ENCODE results near the gene ADCY9. TPM values are rescaled to one million over a fixed set of nuclear protein-coding genes. Genes with fewer than 3 reads are reported as not detected.

The ADCY9 gene
- total RNA-seq, 1 donor from 2014 or later = 1.3 TPM

DNA sequence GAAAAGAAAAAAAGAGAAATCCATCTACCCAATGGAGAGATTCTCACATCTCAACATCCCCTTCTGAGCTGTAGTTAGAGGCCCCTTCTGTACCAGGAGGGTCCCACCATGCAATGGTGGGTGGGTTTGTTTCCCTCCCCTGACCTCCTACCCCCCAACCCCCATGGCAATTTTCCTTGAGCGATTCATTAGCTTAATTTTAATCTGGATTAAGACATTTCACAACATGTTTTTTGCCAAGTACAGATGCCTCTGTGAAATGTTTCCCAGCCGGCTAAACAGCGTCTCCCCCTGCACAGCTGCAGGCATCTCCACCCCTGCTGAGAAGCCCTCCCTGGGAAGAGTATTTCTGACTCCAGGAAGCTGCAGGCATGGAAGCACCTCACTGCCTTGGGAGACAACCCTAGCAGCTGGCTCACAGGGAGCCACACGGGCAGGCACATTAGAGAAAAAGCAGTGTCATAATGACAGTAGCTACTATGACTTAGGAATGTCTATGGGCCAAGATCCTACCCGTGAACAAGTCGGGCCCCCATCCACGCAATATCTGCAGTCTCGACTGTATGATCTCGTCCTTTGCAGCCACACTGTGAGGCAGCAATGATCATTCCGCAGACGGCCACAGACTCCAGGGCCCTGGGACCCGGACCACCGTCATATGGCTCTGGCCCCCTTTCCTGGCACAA, 117.3 kb downstream of the ADCY9 start:
- Mint-ChIP-seq H3K27ac (no peak overlapping the region), H3K4me1 (no peaks in the 10 kb centered on the region), H3K4me3 (no peak overlapping the region), H3K9me3 (no peaks in the 10 kb centered on the region), H3K27me3 (no peaks in the 10 kb centered on the region), H3K36me3 (ENCODE audit: low read depth) (no peaks in the 10 kb centered on the region)
- intact Hi-C loops (cut with micrococcal nuclease) = no loop called here
- DNase-seq = no peak
- ChIA-PET CTCF (no interaction called here), POLR2A (no interaction called here)
- ATAC-seq (ENCODE audit: low read depth) = no peak
- TF ChIP-seq, protein P1, sequence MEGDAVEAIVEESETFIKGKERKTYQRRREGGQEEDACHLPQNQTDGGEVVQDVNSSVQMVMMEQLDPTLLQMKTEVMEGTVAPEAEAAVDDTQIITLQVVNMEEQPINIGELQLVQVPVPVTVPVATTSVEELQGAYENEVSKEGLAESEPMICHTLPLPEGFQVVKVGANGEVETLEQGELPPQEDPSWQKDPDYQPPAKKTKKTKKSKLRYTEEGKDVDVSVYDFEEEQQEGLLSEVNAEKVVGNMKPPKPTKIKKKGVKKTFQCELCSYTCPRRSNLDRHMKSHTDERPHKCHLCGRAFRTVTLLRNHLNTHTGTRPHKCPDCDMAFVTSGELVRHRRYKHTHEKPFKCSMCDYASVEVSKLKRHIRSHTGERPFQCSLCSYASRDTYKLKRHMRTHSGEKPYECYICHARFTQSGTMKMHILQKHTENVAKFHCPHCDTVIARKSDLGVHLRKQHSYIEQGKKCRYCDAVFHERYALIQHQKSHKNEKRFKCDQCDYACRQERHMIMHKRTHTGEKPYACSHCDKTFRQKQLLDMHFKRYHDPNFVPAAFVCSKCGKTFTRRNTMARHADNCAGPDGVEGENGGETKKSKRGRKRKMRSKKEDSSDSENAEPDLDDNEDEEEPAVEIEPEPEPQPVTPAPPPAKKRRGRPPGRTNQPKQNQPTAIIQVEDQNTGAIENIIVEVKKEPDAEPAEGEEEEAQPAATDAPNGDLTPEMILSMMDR (IDR thresholded peaks at IDR 0.05) = no peak

DNA sequence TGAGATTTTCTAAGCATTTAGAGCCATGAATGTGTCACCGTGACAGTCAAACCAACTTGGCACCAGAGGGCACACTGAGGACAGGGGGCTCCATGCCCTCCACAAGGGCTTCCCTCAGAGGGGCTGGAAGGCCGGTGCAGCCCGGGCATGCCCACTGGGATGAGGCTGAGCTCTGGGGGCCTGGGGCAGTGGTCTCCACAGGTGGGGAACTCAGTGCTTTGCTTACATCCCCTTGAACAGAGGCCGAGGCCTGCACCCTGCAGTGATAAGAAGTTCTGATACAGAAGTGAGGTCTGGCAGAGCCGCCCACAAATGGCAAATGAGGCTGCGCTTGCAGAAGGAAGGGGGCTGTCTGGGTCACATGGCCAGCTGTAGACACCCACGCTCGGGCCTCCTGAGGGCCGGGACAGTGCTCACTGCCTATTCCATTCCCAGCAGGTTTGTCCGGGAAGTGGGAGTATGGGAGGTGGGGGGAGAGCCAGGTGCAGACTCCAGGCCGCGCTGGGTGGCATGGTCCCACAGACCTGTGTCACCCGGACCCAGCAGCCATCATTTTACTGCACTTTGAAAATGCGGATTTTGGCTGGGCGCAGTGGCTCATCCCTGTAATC, 118.9 kb downstream of the ADCY9 start:
- TF ChIP-seq, protein P1 (IDR thresholded peaks at IDR 0.05) = no peak
- no peak overlapping the region for H3K4me3 Mint-ChIP-seq
- ChIA-PET POLR2A (no interaction called here), CTCF (no interaction called here)
- H3K4me1 Mint-ChIP-seq = no peaks in the 10 kb centered on the region
- ATAC-seq (ENCODE audit: low read depth) (no peak), DNase-seq (no peak)
- intact Hi-C loops (cut with micrococcal nuclease) = no loop called here
- no peaks in the 10 kb centered on the region for H3K9me3 Mint-ChIP-seq
- no peaks in the 10 kb centered on the region for H3K36me3 Mint-ChIP-seq (ENCODE audit: low read depth)
- no peaks in the 10 kb centered on the region for H3K27me3 Mint-ChIP-seq
- H3K27ac Mint-ChIP-seq = no peak overlapping the region

DNA sequence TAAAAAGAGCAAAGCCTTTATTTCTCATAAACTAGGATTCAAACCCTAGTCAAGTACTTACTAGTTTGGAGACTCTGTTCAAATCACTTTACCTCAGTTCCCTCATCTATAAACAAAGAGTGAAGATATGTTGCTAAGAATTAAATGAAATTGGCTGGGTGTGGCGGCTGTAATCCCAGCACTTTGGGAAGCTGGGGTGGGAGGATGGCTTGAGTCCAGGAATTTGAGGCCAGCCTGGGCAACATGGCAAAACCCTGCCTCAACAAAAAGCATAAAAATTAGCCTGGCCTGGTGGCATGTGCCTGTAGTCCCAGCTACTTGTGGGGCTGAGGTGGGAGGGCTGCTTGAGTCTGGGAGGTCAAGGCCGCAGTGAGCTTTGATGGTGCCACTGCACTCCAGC, 121.2 kb downstream of the ADCY9 start:
- H3K4me3 Mint-ChIP-seq = no peak overlapping the region
- POLR2A ChIA-PET = no interaction called here
- H3K36me3 Mint-ChIP-seq (ENCODE audit: low read depth) = no peaks in the 10 kb centered on the region

DNA sequence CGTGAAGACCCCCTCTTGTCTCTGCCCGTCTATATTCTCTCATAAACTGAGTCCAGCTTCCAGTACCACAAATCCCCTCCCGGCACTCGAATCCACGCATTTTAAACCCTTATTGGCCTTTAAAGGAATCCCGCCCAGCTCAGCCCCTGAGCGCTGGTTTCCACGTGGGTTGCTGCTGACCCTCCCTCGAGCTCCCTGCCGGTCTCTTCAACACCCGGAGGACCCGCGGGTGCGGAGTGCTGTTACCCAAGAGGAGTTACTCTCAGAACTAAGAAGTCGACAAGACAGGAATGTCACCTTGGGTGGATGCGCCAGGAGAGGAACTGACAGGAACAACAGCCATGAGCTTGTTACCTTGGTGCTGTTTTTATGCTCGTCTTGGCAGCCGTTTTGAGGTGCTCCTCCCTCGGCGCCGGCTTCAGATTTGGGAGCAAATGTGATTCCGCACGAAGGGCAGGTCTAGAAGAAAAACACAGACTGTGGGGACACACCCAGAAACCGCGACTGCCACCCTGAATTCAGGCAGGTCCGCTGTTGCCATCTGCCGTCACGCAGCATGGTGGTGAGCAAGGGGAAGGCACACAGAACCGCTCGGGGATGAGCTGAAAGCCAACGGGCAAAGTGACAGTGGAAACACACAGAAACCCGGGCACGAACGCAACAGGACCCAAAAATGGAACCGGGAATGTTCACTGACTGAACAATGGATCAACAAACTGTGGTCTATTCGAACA, 123.0 kb downstream of the ADCY9 start:
- Mint-ChIP-seq H3K27me3 (no peaks in the 10 kb centered on the region), H3K9me3 (no peaks in the 10 kb centered on the region)

More for the DNA sequence above, 121.2 kb downstream of the ADCY9 start:
- intact Hi-C loops (cut with micrococcal nuclease) = no loop called here
- no peaks in the 10 kb centered on the region for H3K27me3 Mint-ChIP-seq
- no peaks in the 10 kb centered on the region for H3K9me3 Mint-ChIP-seq
- H3K27ac Mint-ChIP-seq = no peak overlapping the region
- CTCF ChIA-PET = no interaction called here
- TF ChIP-seq, protein P1 (IDR thresholded peaks at IDR 0.05) = no peak
- ATAC-seq (ENCODE audit: low read depth) (no peak), DNase-seq (no peak)
- H3K4me1 Mint-ChIP-seq = no peaks in the 10 kb centered on the region

More for the DNA sequence above, 123.0 kb downstream of the ADCY9 start:
- H3K4me1 Mint-ChIP-seq = no peaks in the 10 kb centered on the region
- TF ChIP-seq, protein P1 (IDR thresholded peaks at IDR 0.05) = no peak
- no peaks in the 10 kb centered on the region for H3K36me3 Mint-ChIP-seq (ENCODE audit: low read depth)
- ATAC-seq (ENCODE audit: low read depth) (no peak), DNase-seq (no peak)
- no peak overlapping the region for H3K27ac Mint-ChIP-seq
- intact Hi-C loops (cut with micrococcal nuclease) = no loop called here
- POLR2A ChIA-PET = no interaction called here
- no peak overlapping the region for H3K4me3 Mint-ChIP-seq
- CTCF ChIA-PET = no interaction called here

All from activated B cell treated with CpG ODN at 0.5 μM for 24 hours (primary cell).